Stomach smooth muscle (tissue), 2 donors: Measurements from ENCODE around the gene TAOK3.
"Not testable (repeated sequence)": the region's sequence is repeated elsewhere in the genome, so short reads cannot be mapped to it uniquely, and the experiment has no call there.

Experiments
- H3K27ac ChIP-seq: one replicate; pipeline ENCODE4 v1.7.0; 2013; ENCODE audit warnings: mild to moderate bottlenecking, low read length, inconsistent platforms
- H3K27me3 ChIP-seq, 2 donors: one replicate each; pipeline ENCODE4 v1.7.0; 2013; ENCODE audit warnings: low read length in 2 of 2; ENCODE audit not compliant: insufficient read depth in 2 of 2, control insufficient read depth in 1 of 2
- H3K36me3 ChIP-seq, 2 donors: one replicate each; pipeline ENCODE4 v1.7.0; 2013; ENCODE audit warnings: low read length in 2 of 2; ENCODE audit not compliant: control insufficient read depth in 2 of 2, insufficient read depth in 2 of 2
- H3K4me1 ChIP-seq: one replicate; pipeline ENCODE4 v1.7.0; 2013; ENCODE audit warnings: low read length; ENCODE audit not compliant: control insufficient read depth, insufficient read depth
- H3K4me3 ChIP-seq, 2 donors: one replicate each; pipeline ENCODE4 v1.7.0; 2013; ENCODE audit warnings: low read length in 2 of 2
- H3K9ac ChIP-seq, 2 donors: one replicate each; pipeline ENCODE4 v1.7.0; 2013; ENCODE audit warnings: low read length in 2 of 2, mild to moderate bottlenecking in 1 of 2
- H3K9me3 ChIP-seq, 2 donors: one replicate each; pipeline ENCODE4 v1.7.0; 2013; ENCODE audit warnings: low read length in 2 of 2; ENCODE audit not compliant: control insufficient read depth in 2 of 2
- donor health status: healthy.
- donor health status: Pancreatic carcinoma.

The TAOK3 gene

GRCh38 chr12:118372541-118373495 is at the start of gene TAOK3:
TSS of gene TAOK3 (minus strand) at chr12:118372907. CDS start at chr12:118255567, 117,340 bp downstream.
- Histone ChIP-seq H3K27me3 (no peaks in the 10 kb centered on the region), H3K9ac (peak within 1 kb of the TSS; percentile 71 to 78), H3K4me3 (peak within 1 kb of the TSS; percentile 84 to 91), H3K9me3 (no peaks in the 10 kb centered on the region), H3K27ac (peak within 1 kb of the TSS; percentile 73), H3K36me3 (no peaks in the 10 kb centered on the region), H3K4me1 (peaks cover 28% of the 10 kb centered on the region)

GRCh38 chr12:118420673-118421072 is 48.0 kb upstream of the TAOK3 start:
- Histone ChIP-seq H3K9ac (no peak overlapping the region), H3K27ac (no peak overlapping the region), H3K4me1 (no peaks in the 10 kb centered on the region), H3K9me3 (no peaks in the 10 kb centered on the region), H3K36me3 (peaks cover 4 to 7% of the 10 kb centered on the region in 2 donors), H3K4me3 (no peak overlapping the region), H3K27me3 (no peaks in the 10 kb centered on the region)

GRCh38 chr12:118418385-118419057 is 45.8 kb upstream of the TAOK3 start:
- no peaks in the 10 kb centered on the region for H3K4me1 ChIP-seq
- H3K4me3 ChIP-seq: no peak overlapping the region
- H3K27ac ChIP-seq: no peak overlapping the region
- H3K9ac ChIP-seq: no peak overlapping the region
- no peaks in the 10 kb centered on the region for H3K9me3 ChIP-seq
- peaks cover 13 to 16% of the 10 kb centered on the region in 2 donors for H3K36me3 ChIP-seq
- H3K27me3 ChIP-seq: no peaks in the 10 kb centered on the region

- no peak overlapping the region for H3K4me3 ChIP-seq
- no peak overlapping the region for H3K27ac ChIP-seq
Measured at GRCh38 chr12:118417942-118418341, 45.2 kb upstream of the TAOK3 start.

GRCh38 chr12:118409834-118410233 is 37.1 kb upstream of the TAOK3 start:
- Histone ChIP-seq H3K36me3 (peaks cover 29% of the 10 kb centered on the region in 2 donors), H3K4me1 (peaks cover 18% of the 10 kb centered on the region), H3K9me3 (no peaks in the 10 kb centered on the region), H3K9ac (no peak overlapping the region), H3K27me3 (no peaks in the 10 kb centered on the region), H3K4me3 (no peak overlapping the region), H3K27ac (no peak overlapping the region)

More at GRCh38 chr12:118417942-118418341, 45.2 kb upstream of the TAOK3 start:
- Histone ChIP-seq H3K9ac (no peak overlapping the region), H3K36me3 (peaks cover 17 to 19% of the 10 kb centered on the region in 2 donors), H3K27me3 (no peaks in the 10 kb centered on the region), H3K9me3 (no peaks in the 10 kb centered on the region), H3K4me1 (no peaks in the 10 kb centered on the region)

GRCh38 chr12:118408241-118408640 is 35.5 kb upstream of the TAOK3 start:
- H3K27me3 ChIP-seq, H3K9me3 ChIP-seq, H3K9ac ChIP-seq, H3K4me3 ChIP-seq, H3K27ac ChIP-seq: not testable (repeated sequence)
- Histone ChIP-seq H3K36me3 (peaks cover 25 to 28% of the 10 kb centered on the region in 2 donors), H3K4me1 (peaks cover 18% of the 10 kb centered on the region)

- Histone ChIP-seq H3K4me1 (peaks cover 26% of the 10 kb centered on the region), H3K27me3 (no peaks in the 10 kb centered on the region), H3K9me3 (no peaks in the 10 kb centered on the region), H3K36me3 (peaks cover 18% of the 10 kb centered on the region in 2 donors), H3K9ac (no peak overlapping the region), H3K27ac (peak overlapping the region; percentile 25), H3K4me3 (no peak overlapping the region)
Measured at GRCh38 chr12:118404876-118405521, 32.3 kb upstream of the TAOK3 start.

GRCh38 chr12:118402251-118402650 is 29.5 kb upstream of the TAOK3 start:
- peak overlapping the region; percentile 6 for H3K27ac ChIP-seq
- no peaks in the 10 kb centered on the region for H3K27me3 ChIP-seq
- H3K9me3 ChIP-seq: no peaks in the 10 kb centered on the region
- H3K4me3 ChIP-seq: no peak overlapping the region
- peaks cover 38% of the 10 kb centered on the region for H3K4me1 ChIP-seq
- peaks cover 18 to 19% of the 10 kb centered on the region in 2 donors for H3K36me3 ChIP-seq
- no peak overlapping the region for H3K9ac ChIP-seq

GRCh38 chr12:118398940-118399339 is 26.2 kb upstream of the TAOK3 start:
- no peaks in the 10 kb centered on the region for H3K27me3 ChIP-seq
- peak overlapping the region; percentile 75 for H3K27ac ChIP-seq
- H3K36me3 ChIP-seq: peaks cover 20 to 21% of the 10 kb centered on the region in 2 donors
- peaks cover 31% of the 10 kb centered on the region for H3K4me1 ChIP-seq
- H3K9me3 ChIP-seq: no peaks in the 10 kb centered on the region
- H3K4me3 ChIP-seq: no peak overlapping the region
- H3K9ac ChIP-seq: no peak overlapping the region

- Histone ChIP-seq H3K4me3 (peak overlapping the region in 1 of 2 donors; percentile 8), H3K36me3 (peaks cover 18 to 20% of the 10 kb centered on the region in 2 donors), H3K9me3 (no peaks in the 10 kb centered on the region), H3K4me1 (peaks cover 31% of the 10 kb centered on the region), H3K27me3 (no peaks in the 10 kb centered on the region), H3K27ac (peak overlapping the region; percentile 75), H3K9ac (no peak overlapping the region)
Measured at GRCh38 chr12:118398524-118398923, 25.8 kb upstream of the TAOK3 start.
